Adrenal gland (tissue), 5 donors: ENCODE results near the gene BMERB1.

Experiments
- POLR2A ChIP-seq, 2 donors: fragments of 450-650 bp; IDR thresholded peaks; one replicate each; pipeline ENCODE4 v1.6.1; 2017; ENCODE audit warnings: antibody characterized with exemption in 2 of 2, mild to moderate bottlenecking in 2 of 2, moderate library complexity in 1 of 2
- TF ChIP-seq, protein P1 (sequence below), 6 experiments: fragments of 450-650 bp in 4 of 6; fragments of 200-600 bp in 2 of 6; sonication (generic) in 1 of 6; IDR thresholded peaks; 1 replicate in 5 of 6; 2 replicates in 1 of 6; pipeline versions ENCODE4 v1.5.1 to v1.8.0; 2016 to 2021; ENCODE audit warnings: antibody characterized with exemption in 6 of 6, mild to moderate bottlenecking in 2 of 6, moderate library complexity in 1 of 6
- donor health status: DM: no; HTN: no; CAD: no.

GRCh38 chr16:15552507-15552906, 118.1 kb downstream of the BMERB1 start:
- TF ChIP-seq, protein P1, sequence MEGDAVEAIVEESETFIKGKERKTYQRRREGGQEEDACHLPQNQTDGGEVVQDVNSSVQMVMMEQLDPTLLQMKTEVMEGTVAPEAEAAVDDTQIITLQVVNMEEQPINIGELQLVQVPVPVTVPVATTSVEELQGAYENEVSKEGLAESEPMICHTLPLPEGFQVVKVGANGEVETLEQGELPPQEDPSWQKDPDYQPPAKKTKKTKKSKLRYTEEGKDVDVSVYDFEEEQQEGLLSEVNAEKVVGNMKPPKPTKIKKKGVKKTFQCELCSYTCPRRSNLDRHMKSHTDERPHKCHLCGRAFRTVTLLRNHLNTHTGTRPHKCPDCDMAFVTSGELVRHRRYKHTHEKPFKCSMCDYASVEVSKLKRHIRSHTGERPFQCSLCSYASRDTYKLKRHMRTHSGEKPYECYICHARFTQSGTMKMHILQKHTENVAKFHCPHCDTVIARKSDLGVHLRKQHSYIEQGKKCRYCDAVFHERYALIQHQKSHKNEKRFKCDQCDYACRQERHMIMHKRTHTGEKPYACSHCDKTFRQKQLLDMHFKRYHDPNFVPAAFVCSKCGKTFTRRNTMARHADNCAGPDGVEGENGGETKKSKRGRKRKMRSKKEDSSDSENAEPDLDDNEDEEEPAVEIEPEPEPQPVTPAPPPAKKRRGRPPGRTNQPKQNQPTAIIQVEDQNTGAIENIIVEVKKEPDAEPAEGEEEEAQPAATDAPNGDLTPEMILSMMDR (IDR thresholded peaks at IDR 0.05), result no peak
- TF ChIP-seq POLR2A (IDR thresholded peaks at IDR 0.05), result no peak
